ENCODE results near the gene NRP2.

DNA sequence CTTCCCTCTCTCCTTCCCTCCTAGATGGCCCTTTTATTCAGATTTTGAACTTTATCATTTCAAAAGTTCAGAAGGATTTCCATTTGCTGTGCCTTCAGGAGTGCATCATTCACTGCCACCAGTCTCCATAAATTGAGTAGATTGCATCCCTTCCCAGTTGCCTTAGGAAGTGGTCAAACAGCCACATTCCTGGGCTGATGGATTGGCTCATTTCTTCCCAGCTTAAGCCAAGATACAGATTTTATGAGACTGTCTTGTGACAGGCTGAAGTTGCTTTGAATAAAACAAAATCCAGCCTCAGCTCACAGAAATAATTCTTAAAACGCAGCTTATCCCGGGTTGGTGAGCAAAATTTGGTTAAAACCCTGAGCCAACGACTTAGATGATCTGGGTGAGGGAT is 9.8 kb downstream of the NRP2 start:
- TF ChIP-seq RAD21 (IDR thresholded peaks at IDR 0.05; ENCODE audit: low read depth): no peak
- TF ChIP-seq YY1 (IDR thresholded peaks at IDR 0.05; ENCODE audit: low read depth): no peak
- TF ChIP-seq TAF1 (IDR thresholded peaks at IDR 0.05; ENCODE audit: low read depth): no peak
- no peak for TF ChIP-seq EGR1 (IDR thresholded peaks at IDR 0.05)
- TF ChIP-seq TEAD4 (IDR thresholded peaks at IDR 0.05): no peak
- no peak for TF ChIP-seq EP300 (IDR thresholded peaks at IDR 0.05; ENCODE audit: borderline replicate concordance)
- TF ChIP-seq, protein P1, sequence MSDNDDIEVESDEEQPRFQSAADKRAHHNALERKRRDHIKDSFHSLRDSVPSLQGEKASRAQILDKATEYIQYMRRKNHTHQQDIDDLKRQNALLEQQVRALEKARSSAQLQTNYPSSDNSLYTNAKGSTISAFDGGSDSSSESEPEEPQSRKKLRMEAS (IDR thresholded peaks at IDR 0.05): no peak
- TF ChIP-seq ZBTB7A (IDR thresholded peaks at IDR 0.05; ENCODE audit: low read depth): no peak
- TF ChIP-seq, protein P2, sequence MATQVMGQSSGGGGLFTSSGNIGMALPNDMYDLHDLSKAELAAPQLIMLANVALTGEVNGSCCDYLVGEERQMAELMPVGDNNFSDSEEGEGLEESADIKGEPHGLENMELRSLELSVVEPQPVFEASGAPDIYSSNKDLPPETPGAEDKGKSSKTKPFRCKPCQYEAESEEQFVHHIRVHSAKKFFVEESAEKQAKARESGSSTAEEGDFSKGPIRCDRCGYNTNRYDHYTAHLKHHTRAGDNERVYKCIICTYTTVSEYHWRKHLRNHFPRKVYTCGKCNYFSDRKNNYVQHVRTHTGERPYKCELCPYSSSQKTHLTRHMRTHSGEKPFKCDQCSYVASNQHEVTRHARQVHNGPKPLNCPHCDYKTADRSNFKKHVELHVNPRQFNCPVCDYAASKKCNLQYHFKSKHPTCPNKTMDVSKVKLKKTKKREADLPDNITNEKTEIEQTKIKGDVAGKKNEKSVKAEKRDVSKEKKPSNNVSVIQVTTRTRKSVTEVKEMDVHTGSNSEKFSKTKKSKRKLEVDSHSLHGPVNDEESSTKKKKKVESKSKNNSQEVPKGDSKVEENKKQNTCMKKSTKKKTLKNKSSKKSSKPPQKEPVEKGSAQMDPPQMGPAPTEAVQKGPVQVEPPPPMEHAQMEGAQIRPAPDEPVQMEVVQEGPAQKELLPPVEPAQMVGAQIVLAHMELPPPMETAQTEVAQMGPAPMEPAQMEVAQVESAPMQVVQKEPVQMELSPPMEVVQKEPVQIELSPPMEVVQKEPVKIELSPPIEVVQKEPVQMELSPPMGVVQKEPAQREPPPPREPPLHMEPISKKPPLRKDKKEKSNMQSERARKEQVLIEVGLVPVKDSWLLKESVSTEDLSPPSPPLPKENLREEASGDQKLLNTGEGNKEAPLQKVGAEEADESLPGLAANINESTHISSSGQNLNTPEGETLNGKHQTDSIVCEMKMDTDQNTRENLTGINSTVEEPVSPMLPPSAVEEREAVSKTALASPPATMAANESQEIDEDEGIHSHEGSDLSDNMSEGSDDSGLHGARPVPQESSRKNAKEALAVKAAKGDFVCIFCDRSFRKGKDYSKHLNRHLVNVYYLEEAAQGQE (IDR thresholded peaks at IDR 0.05; ENCODE audit: low read depth): no peak
- TF ChIP-seq, protein P3, sequence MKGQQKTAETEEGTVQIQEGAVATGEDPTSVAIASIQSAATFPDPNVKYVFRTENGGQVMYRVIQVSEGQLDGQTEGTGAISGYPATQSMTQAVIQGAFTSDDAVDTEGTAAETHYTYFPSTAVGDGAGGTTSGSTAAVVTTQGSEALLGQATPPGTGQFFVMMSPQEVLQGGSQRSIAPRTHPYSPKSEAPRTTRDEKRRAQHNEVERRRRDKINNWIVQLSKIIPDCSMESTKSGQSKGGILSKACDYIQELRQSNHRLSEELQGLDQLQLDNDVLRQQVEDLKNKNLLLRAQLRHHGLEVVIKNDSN (IDR thresholded peaks at IDR 0.05): no peak
- TF ChIP-seq NFIC (IDR thresholded peaks at IDR 0.05): no peak
- no peak for TF ChIP-seq FOXM1 (IDR thresholded peaks at IDR 0.05; ENCODE audit: borderline replicate concordance, low read depth)
- no peak for TF ChIP-seq CEBPB (IDR thresholded peaks at IDR 0.05)
- TF ChIP-seq CREB1 (IDR thresholded peaks at IDR 0.05; ENCODE audit: low read depth): no peak
